H1 (cell line): ENCODE results near the gene CRADD. TPM values are rescaled to one million over a fixed set of nuclear protein-coding genes. Genes with fewer than 3 reads are reported as not detected.

ENCODE experiments used
- CBX8 ChIP-seq: fragments of 300-800, 300-1000 bp; sonication (generic); IDR thresholded peaks from 2 replicates; pipeline ENCODE4 v1.7.1; 2016; ENCODE audit warnings: low read depth, low read length, borderline replicate concordance
- MAFK ChIP-seq: IDR thresholded peaks from 2 replicates; pipeline ENCODE4 v1.6.1; 2012; ENCODE audit warnings: low read depth, mild to moderate bottlenecking, improper control_type of control experiment, low read length
- NANOG ChIP-seq: IDR thresholded peaks from 2 replicates; pipeline ENCODE4 v1.6.1; 2011; ENCODE audit warnings: low read length, low read depth, mild to moderate bottlenecking, inconsistent platforms; ENCODE audit not compliant: insufficient read depth, poor library complexity, severe bottlenecking
- PHF8 ChIP-seq: fragments of 200-600 bp; sonication (generic); conservative IDR thresholded peaks from 2 replicates; pipeline ENCODE4 v1.7.1; 2012; ENCODE audit warnings: low read depth, mild to moderate bottlenecking, inconsistent platforms, low read length, moderate library complexity
- POLR2A ChIP-seq, 2 experiments: IDR thresholded peaks; 1 replicate in 1 of 2; 2 replicates in 1 of 2; pipeline ENCODE4 v1.6.1; 2011; ENCODE audit warnings: low read depth in 2 of 2, low read length in 2 of 2, mild to moderate bottlenecking in 2 of 2; ENCODE audit errors: control extremely low read depth in 1 of 2
- RNF2 ChIP-seq: fragments of 200-900, 300-1000 bp; sonication (generic); IDR thresholded peaks from 2 replicates; pipeline ENCODE4 v1.7.1; 2016; ENCODE audit warnings: borderline replicate concordance, low read depth, mild to moderate bottlenecking, antibody characterized with exemption, low read length; ENCODE audit not compliant: poor library complexity, severe bottlenecking; ENCODE audit errors: missing control alignments
- SIX5 ChIP-seq: IDR thresholded peaks from 2 replicates; pipeline ENCODE4 v1.6.1; 2011; ENCODE audit warnings: mild to moderate bottlenecking, low read depth, low read length
- SP1 ChIP-seq: IDR thresholded peaks from 2 replicates; pipeline ENCODE4 v1.6.1; 2011; ENCODE audit warnings: low read depth, low read length
- TEAD4 ChIP-seq: IDR thresholded peaks from 2 replicates; pipeline ENCODE4 v1.6.1; 2012; ENCODE audit warnings: low read depth, low read length, inconsistent platforms, mixed read lengths
- polyA plus RNA-seq, 7 experiments: library from polyadenylated mRNA; depleted of rRNA in 3 of 7; stranded (reverse) in 5 of 7; unstranded in 2 of 7; fragments of >200 nt in 5 of 7; fragments of 200-250 nt in 2 of 7; gene quantifications; 1 replicate in 5 of 7; 2 replicates in 1 of 7; 4 replicates in 1 of 7; pipeline versions ENCODE4 v1.2.1 to v1.2.3, GENCODE V29; 2011 to 2013; ENCODE audit warnings: missing spikeins in 2 of 7, mixed read lengths in 2 of 7
- total RNA-seq: library from RNA; stranded (reverse); fragmentation: NEBNext Ultra II Directional; extraction: Animal tissue kit (Norgen Biotek cat#: 25700); gene quantifications from 2 replicates; pipeline ENCODE4 v1.2.1, GENCODE V29; 2021

Gene CRADD
- total and polyA plus RNA-seq, 2 of the 8 experiments (the other 6 are each of a cell fraction or from before 2014, with no cell fraction given) = 8.1 to 15.4 TPM

GRCh38 chr12:93865751-93866150 lies 188.6 kb downstream of the CRADD start (continued):
- TF ChIP-seq CBX8 (no peak), POLR2A (IDR thresholded peaks at IDR 0.05; ENCODE audit: control extremely low read depth in 1 of 2, low read depth in 2 of 2, low read length in 2 of 2) (no peak), SIX5 (no peak), TEAD4 (no peak), MAFK (no peak), PHF8 (no peak), NANOG (no peak), SP1 (no peak), RNF2 (no peak)
